ENCODE data around the gene TMEM63B. TPM values are rescaled to one million over a fixed set of nuclear protein-coding genes. Genes with fewer than 3 reads are reported as not detected.
A peak's percentile ranks its signal among the peaks of the same experiment; 100 is the strongest.

TMEM63B gene
- total RNA-seq, 2 donors from 2014 or later, result 25.6 to 27.1 TPM

DNA sequence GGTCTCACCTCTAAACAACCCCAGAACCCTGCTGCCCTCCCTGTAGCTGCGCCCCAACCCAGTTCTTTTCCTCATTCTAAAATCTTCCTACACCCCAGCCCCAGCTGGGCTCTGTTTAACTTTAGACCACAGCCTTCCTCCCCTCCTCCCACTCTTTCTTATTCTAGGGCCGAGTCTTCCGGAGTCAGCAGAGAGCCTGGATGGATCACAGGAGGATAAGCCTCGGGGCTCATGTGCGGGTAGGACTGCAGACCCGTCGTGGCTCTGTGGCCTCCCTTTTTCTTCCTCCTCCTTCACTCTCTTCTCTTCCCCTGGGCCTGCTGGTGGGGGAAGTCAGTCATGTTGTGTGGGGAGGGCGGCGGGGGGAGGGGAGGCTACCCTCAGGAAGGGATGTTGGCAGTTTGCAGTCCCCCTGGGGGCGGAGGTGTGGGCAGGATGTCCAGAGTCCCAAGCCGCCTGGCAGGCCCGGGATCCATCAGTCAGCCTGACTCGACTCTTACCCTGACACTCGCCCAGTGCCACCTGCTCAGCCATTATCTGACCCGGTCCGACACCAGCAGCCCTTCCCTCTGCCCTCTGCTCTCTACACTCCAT, 39.3 kb downstream of the TMEM63B start:
- Mint-ChIP-seq H3K27ac (peak overlapping the region; percentile 49), H3K36me3 (ENCODE audit: low read depth) (peaks cover 2% of the 10 kb centered on the region)
- ATAC-seq, result no peak

DNA sequence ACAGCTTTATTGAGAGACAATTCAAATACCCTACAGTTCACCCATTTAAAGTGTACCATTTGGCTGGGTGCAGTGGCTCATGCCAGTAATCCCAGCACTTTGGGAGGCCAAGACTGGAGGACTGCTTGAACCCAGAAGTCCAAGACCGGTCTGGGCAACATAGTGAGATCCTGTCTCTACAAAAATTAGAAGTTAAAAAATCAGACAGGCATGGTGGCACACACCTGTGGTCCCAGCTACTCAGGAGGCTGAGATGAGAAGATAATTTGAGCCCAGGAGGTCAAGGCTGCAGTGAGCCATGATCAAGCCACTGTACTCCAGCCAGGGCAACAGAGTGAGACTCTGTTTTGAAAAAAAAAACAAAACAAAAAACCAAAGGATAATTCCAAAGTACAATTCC, 40.2 kb downstream of the TMEM63B start:
- Mint-ChIP-seq H3K27ac (peak overlapping the region; percentile 21), H3K36me3 (ENCODE audit: low read depth) (peaks cover 2% of the 10 kb centered on the region), H3K27me3 (peaks cover 41% of the 10 kb centered on the region), H3K4me3 (no peak overlapping the region), H3K4me1 (peaks cover 12% of the 10 kb centered on the region)
- no peak for DNase-seq
- ATAC-seq, result no peak
- H3K9me3 ChIP-seq (ENCODE audit: control insufficient read depth, low read length, poor library complexity, severe bottlenecking), result no peaks in the 10 kb centered on the region

More for the DNA sequence above, 39.3 kb downstream of the TMEM63B start:
- no peak for DNase-seq
- Mint-ChIP-seq H3K4me1 (peaks cover 11% of the 10 kb centered on the region), H3K4me3 (no peak overlapping the region), H3K27me3 (peaks cover 45% of the 10 kb centered on the region)
- H3K9me3 ChIP-seq (ENCODE audit: control insufficient read depth, low read length, poor library complexity, severe bottlenecking), result no peaks in the 10 kb centered on the region

DNA sequence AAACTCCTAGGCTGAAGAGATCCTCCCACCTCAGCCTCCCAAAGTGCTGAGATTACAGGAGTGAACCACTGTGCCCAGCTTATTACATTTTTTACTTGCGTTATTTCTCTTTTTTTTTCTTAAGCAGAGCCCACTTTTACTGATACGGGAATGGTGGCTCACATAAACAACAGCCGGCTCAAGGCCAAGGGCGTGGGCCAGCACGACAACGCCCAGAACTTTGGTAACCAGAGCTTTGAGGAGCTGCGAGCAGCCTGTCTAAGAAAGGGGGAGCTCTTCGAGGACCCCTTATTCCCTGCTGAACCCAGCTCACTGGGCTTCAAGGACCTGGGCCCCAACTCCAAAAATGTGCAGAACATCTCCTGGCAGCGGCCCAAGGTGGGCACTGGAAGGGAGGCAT, 41.8 kb downstream of the TMEM63B start:
- no peak for ATAC-seq
- no peaks in the 10 kb centered on the region for H3K9me3 ChIP-seq (ENCODE audit: control insufficient read depth, low read length, poor library complexity, severe bottlenecking)
- Mint-ChIP-seq H3K4me3 (no peak overlapping the region), H3K27ac (no peak overlapping the region), H3K4me1 (peaks cover 15% of the 10 kb centered on the region), H3K27me3 (peaks cover 30% of the 10 kb centered on the region), H3K36me3 (ENCODE audit: low read depth) (peaks cover 2% of the 10 kb centered on the region)
- no peak for DNase-seq

DNA sequence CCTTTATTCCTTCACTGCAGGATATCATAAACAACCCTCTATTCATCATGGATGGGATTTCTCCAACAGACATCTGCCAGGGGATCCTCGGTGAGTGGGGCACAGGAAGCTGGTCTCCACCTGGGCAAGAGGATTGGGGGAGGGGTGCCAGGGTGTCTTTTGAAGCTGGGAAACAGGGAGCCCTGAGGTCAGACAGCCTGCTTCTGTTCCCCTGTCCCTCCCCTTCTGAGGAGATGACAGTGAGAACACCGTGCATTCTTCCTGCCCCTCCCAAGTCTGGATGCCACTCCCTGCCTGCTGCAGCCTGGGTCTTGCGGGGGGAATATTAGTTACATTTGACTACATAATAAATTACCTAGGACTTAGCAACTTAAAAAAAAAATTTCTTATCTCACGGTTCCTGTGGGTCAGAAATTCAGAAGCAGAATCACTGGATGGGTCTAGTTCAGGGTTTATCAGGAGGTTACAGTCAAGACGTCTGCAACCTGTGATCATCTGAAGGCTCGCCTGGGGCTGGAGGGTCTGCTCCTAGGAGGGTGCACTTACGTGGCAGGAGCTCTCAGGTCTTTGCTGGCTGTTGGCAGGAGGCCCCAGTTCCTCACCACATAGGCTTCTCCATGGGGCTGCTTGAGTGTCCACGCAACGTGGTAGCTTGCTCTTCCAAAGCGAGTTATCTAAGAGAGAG, 42.7 kb downstream of the TMEM63B start:
- no peak overlapping the region for H3K27ac Mint-ChIP-seq
- no peak overlapping the region for H3K4me3 Mint-ChIP-seq

DNA sequence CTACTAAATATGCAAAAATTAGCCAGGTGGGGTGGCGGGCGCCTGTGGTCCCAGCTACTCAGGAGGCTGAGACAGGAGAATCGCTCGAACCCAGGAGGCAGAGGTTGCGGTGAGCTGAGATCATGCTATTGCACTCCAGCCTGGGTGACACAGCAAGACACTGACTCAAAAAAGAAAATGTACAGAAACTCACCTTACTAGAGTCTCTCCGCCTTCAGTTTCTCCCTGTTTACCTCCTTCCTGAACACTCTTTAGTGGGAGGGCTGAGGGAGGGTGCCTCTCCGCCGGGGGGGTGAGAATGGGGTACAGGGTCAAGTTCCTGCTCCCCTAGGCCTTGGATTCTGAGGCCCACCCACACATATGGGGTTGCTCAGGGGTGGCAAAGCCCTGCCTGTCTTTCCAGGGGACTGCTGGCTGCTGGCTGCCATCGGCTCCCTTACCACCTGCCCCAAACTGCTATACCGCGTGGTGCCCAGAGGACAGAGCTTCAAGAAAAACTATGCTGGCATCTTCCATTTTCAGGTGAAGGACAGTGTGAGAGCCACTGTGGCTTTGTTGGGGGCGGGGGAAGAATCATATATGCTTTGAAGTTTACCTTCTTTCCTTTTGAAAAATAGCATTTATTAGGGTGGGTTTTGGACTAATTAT, 44.7 kb downstream of the TMEM63B start:
- H3K4me1 Mint-ChIP-seq, result peaks cover 6% of the 10 kb centered on the region
- H3K4me3 Mint-ChIP-seq, result peak overlapping the region; percentile 69
- H3K36me3 Mint-ChIP-seq (ENCODE audit: low read depth), result no peaks in the 10 kb centered on the region
- H3K27me3 Mint-ChIP-seq, result peaks cover 10% of the 10 kb centered on the region
- no peaks in the 10 kb centered on the region for H3K9me3 ChIP-seq (ENCODE audit: control insufficient read depth, low read length, poor library complexity, severe bottlenecking)
- H3K27ac Mint-ChIP-seq, result no peak overlapping the region
- no peak for DNase-seq
- peak; percentile 14 for ATAC-seq

More for the DNA sequence above, 42.7 kb downstream of the TMEM63B start:
- ATAC-seq (no peak), DNase-seq (no peak)
- Mint-ChIP-seq H3K36me3 (ENCODE audit: low read depth) (peaks cover 2% of the 10 kb centered on the region), H3K4me1 (peaks cover 12% of the 10 kb centered on the region), H3K27me3 (peaks cover 22% of the 10 kb centered on the region)
- H3K9me3 ChIP-seq (ENCODE audit: control insufficient read depth, low read length, poor library complexity, severe bottlenecking), result no peaks in the 10 kb centered on the region

- ATAC-seq (peak; percentile 86), DNase-seq (peak; percentile 51 to 74 (median 55))
- no peaks in the 10 kb centered on the region for H3K9me3 ChIP-seq (ENCODE audit: control insufficient read depth, low read length, poor library complexity, severe bottlenecking)
- Mint-ChIP-seq H3K36me3 (ENCODE audit: low read depth) (no peaks in the 10 kb centered on the region), H3K27ac (no peak overlapping the region), H3K27me3 (peaks cover 10% of the 10 kb centered on the region), H3K4me1 (peaks cover 9% of the 10 kb centered on the region), H3K4me3 (peak overlapping the region; percentile 69)
These were observed 45.6 kb downstream of the TMEM63B start for GRCh38 chr6:44172731-44173500.

DNA sequence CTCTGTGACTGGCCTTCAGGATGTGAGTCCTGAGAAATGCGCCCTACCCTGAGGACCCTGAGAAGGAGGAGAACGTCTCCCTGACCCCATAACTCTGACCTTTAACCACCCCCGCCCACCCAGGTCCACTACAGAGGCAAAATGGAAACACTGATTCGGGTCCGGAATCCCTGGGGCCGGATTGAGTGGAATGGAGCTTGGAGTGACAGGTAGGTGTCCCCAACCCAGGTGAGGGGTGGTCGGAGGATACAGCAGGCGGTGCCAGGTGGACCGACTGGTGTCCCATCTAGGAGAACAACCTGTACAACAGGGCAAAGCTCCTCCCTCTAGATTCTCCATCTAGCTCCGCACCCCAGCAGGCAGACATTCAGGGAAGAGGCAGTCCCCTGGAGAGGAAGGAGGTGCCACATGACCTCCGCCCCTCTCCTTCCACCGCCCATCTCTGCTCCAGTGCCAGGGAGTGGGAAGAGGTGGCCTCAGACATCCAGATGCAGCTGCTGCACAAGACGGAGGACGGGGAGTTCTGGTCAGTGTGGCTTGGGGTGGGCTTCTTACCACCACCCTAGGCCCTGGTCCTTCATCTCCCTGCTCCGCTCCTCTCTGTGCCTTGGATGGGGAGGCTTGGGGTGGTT, 48.9 kb downstream of the TMEM63B start:
- no peaks in the 10 kb centered on the region for H3K36me3 Mint-ChIP-seq (ENCODE audit: low read depth)
- ATAC-seq (no peak), DNase-seq (no peak)
- no peaks in the 10 kb centered on the region for H3K27me3 Mint-ChIP-seq
- no peaks in the 10 kb centered on the region for H3K9me3 ChIP-seq (ENCODE audit: control insufficient read depth, low read length, poor library complexity, severe bottlenecking)
- peaks cover 7% of the 10 kb centered on the region for H3K4me1 Mint-ChIP-seq
- no peak overlapping the region for H3K4me3 Mint-ChIP-seq
- no peak overlapping the region for H3K27ac Mint-ChIP-seq

- H3K36me3 Mint-ChIP-seq (ENCODE audit: low read depth), result no peaks in the 10 kb centered on the region
- peaks cover 7% of the 10 kb centered on the region for H3K4me1 Mint-ChIP-seq
- no peak for DNase-seq
- H3K9me3 ChIP-seq (ENCODE audit: control insufficient read depth, low read length, poor library complexity, severe bottlenecking), result no peaks in the 10 kb centered on the region
- H3K27ac Mint-ChIP-seq, result no peak overlapping the region
- peak overlapping the region; percentile 63 for H3K4me3 Mint-ChIP-seq
- H3K27me3 Mint-ChIP-seq, result no peaks in the 10 kb centered on the region
- peak; percentile 67 for ATAC-seq
These were observed 49.6 kb downstream of the TMEM63B start for GRCh38 chr6:44176762-44177509.

DNA sequence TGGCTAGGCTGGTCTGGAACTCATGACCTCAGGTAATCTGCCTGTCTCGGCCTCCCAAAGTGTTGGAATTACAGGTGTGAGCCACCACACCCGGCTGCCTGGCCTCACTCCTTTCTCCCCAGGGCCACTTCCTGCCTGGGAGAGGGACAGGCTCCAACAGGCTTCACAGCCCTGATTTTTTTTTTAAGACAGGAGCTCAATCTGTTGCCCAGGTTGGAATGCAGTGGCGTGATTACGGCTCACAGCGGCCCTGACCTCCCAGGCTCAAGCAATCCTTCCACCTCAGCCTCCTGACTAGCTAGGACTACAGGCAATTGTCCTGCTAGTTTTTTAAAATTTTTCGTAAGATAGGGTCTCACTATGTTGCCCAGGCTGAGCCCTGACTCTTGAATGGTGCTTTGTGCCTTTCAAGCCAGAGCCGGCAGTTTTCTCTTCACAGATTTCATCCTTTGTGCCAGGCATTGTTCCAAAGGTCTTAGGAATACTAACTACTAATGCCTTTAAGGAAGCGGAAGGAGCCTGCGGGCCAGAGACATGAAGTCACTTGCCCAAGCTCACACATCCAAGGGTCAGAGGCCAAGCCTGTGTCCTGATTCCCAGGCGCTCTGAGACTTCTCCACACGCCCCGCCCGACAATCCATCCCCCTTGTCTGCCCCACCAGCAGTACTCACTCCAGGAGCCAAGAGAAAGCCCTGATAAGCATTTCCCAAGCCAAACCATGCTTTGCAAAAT, 50.5 kb downstream of the TMEM63B start:
- Mint-ChIP-seq H3K4me3 (no peak overlapping the region), H3K27me3 (no peaks in the 10 kb centered on the region), H3K27ac (no peak overlapping the region), H3K36me3 (ENCODE audit: low read depth) (no peaks in the 10 kb centered on the region), H3K4me1 (peaks cover 3% of the 10 kb centered on the region)
- no peaks in the 10 kb centered on the region for H3K9me3 ChIP-seq (ENCODE audit: control insufficient read depth, low read length, poor library complexity, severe bottlenecking)
- no peak for DNase-seq
- ATAC-seq, result no peak

DNA sequence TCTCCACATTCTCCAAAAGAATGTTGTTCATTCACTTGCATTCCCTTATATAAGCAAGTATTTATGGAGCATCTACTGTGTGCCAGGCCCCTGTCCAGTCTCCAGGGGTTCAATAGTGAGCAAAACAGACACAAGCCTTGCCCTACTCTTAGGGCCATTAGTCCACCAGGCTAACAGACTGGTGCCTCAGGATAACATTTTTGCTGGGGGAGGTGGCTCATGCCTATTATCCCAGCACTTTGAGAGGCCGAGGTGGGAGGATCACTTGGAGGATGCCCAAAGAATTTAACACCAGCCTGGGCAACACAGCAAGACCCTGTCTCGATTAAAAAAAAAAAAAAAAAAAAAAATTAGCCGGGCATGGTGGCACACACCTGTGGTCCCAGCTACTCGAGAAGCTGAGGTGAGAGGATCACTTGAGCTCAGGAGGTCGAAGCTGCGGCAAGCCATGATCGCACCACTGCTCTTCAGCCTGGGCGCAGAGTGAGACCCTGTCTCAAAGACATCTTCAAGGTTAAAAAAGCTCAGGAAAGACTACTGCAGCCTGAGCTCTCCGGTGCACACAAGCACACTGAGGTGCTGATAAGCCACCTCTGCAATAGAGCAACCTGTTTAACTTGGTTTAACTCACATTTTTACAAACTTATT, 51.2 kb downstream of the TMEM63B start:
- Mint-ChIP-seq H3K27me3 (no peaks in the 10 kb centered on the region), H3K4me3 (no peak overlapping the region), H3K36me3 (ENCODE audit: low read depth) (no peaks in the 10 kb centered on the region), H3K27ac (no peak overlapping the region), H3K4me1 (peaks cover 3% of the 10 kb centered on the region)
- ATAC-seq (no peak), DNase-seq (no peak)
- H3K9me3 ChIP-seq (ENCODE audit: control insufficient read depth, low read length, poor library complexity, severe bottlenecking), result no peaks in the 10 kb centered on the region

DNA sequence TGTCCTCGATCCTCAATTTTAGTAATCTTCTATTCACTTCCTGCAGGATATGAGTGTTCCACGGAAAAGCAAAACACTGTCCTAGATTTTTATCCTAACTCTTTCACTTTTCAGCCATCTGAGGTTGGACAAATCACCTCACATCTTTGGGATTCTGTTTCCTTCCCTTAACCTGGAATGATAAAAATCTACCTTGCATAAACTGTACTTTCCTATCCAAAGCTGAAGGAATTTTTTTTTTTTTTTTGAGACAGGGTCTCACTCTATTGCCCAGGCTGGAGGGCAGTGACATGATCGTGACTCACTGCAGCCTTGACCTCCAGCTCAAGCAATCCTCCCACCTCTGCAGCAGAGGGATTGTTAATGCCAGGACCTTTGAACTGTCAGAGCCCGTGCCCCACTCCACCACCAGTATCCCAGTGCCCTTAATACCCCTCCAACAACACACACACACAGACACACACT, 51.8 kb downstream of the TMEM63B start:
- Mint-ChIP-seq H3K27me3 (peaks cover 3% of the 10 kb centered on the region), H3K27ac (no peak overlapping the region)

More for the DNA sequence above, 51.8 kb downstream of the TMEM63B start:
- H3K9me3 ChIP-seq (ENCODE audit: control insufficient read depth, low read length, poor library complexity, severe bottlenecking), result no peaks in the 10 kb centered on the region
- ATAC-seq, result no peak
- Mint-ChIP-seq H3K4me3 (no peak overlapping the region), H3K4me1 (peaks cover 4% of the 10 kb centered on the region), H3K36me3 (ENCODE audit: low read depth) (no peaks in the 10 kb centered on the region)
- no peak for DNase-seq

All from T-helper 17 cell (primary cell).